ENCODE results near the gene SPHK2. TPM values are rescaled to one million over a fixed set of nuclear protein-coding genes. Genes with fewer than 3 reads are reported as not detected.
"Not testable (repeated sequence)": the region's sequence is repeated elsewhere in the genome, so short reads cannot be mapped to it uniquely, and the experiment has no call there.

SPHK2 gene
- polyA plus RNA-seq, 1 of the 3 experiments (the other 2 are of a cell fraction) = 14.8 TPM

DNA sequence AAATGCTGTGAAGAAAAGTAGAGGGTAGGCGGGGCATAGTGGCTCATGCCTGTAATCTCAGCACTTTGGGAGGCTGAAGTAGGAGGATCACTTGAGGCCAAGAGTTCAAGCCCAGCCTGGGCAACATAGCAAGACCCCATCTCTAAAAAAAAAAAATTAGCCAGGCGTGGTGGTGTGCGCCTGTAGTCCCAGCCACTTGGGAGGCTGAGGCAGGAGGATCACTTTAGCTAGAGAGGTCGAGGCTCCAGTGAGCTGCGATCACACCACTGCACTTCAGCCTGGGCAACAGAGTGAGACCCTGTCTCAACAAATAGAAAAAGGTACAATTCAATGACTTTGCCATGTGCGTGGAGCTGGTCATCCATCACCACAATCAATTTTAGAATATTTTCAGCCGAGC lies 41.4 kb upstream of the SPHK2 start:
- CTCF ChIA-PET = interaction anchor here (0.7 to 1.3 kb wide), 2 partner anchors 11 to 186 kb away, joined by 3 to 5 read pairs; no protein-coding TSS in a partner anchor
- H3K36me3 ChIP-seq (replicated peaks in 1 of 2; ENCODE audit: control insufficient read depth in 1 of 2, insufficient read depth in 2 of 2, low read length in 1 of 2); H3K4me1 ChIP-seq (ENCODE audit: control insufficient read depth in 1 of 2, insufficient read depth in 2 of 2, low read depth in 1 of 2, low read length in 1 of 2); H3K4me3 ChIP-seq (ENCODE audit: low read depth in 2 of 2, low read length in 1 of 2); H3K4me2 ChIP-seq; H2AFZ ChIP-seq (ENCODE audit: low read depth); POLR2A ChIA-PET; H3K79me2 ChIP-seq (ENCODE audit: insufficient read depth); H3K9ac ChIP-seq; H4K20me1 ChIP-seq (ENCODE audit: insufficient read depth); H3K9me3 ChIP-seq; H3F3A ChIP-seq (replicated peaks; ENCODE audit: insufficient read depth); DNase-seq; H3K27me3 ChIP-seq (ENCODE audit: insufficient read depth); H3K9me2 ChIP-seq; H3K27ac ChIP-seq (ENCODE audit: low read depth in 2 of 2, low read length in 1 of 2): not testable (repeated sequence)
- 92% methylated on average over 7 of the region's 7 CpGs for WGBS (ENCODE audit: low lambda C conversion rate)

- H3K27ac ChIP-seq (ENCODE audit: low read depth in 2 of 2, low read length in 1 of 2) = no peak overlapping the region
- no peaks in the 10 kb centered on the region for H4K20me1 ChIP-seq (ENCODE audit: insufficient read depth)
- H2AFZ ChIP-seq (ENCODE audit: low read depth) = no peak overlapping the region
- no peak overlapping the region for H3K4me2 ChIP-seq
- H3K4me3 ChIP-seq (ENCODE audit: low read depth in 2 of 2, low read length in 1 of 2) = no peak overlapping the region
- no peaks in the 10 kb centered on the region for H3K79me2 ChIP-seq (ENCODE audit: insufficient read depth)
- H3K4me1 ChIP-seq (ENCODE audit: control insufficient read depth in 1 of 2, insufficient read depth in 2 of 2, low read depth in 1 of 2, low read length in 1 of 2) = peaks cover 0 to 4% of the 10 kb centered on the region in 2 experiments; a peak in 3 of 4 replicates
- POLR2A ChIA-PET = interaction anchor here (0.6 kb wide), 1 partner anchor 55 kb away, joined by 3 read pairs; no protein-coding TSS in a partner anchor
- H3K27me3 ChIP-seq (ENCODE audit: insufficient read depth) = no peaks in the 10 kb centered on the region
- H3K9me2 ChIP-seq = no peaks in the 10 kb centered on the region
- CTCF ChIA-PET = no interaction called here
- no peaks in the 10 kb centered on the region for H3K36me3 ChIP-seq (replicated peaks in 1 of 2; ENCODE audit: control insufficient read depth in 1 of 2, insufficient read depth in 2 of 2, low read length in 1 of 2)
- TF ChIP-seq FOXJ3 (CRISPR knock-in tag; IDR thresholded peaks at IDR 0.05) = no peak
- H3K9ac ChIP-seq = no peak overlapping the region
- no peak for DNase-seq
- no peaks in the 10 kb centered on the region for H3K9me3 ChIP-seq
- peaks cover 3% of the 10 kb centered on the region for H3F3A ChIP-seq (replicated peaks; ENCODE audit: insufficient read depth)
- 45% methylated on average over 3 of the region's 3 CpGs for WGBS (ENCODE audit: low lambda C conversion rate)
Observed at GRCh38 chr19:48578891-48579290, 40.4 kb upstream of the SPHK2 start.

DNA sequence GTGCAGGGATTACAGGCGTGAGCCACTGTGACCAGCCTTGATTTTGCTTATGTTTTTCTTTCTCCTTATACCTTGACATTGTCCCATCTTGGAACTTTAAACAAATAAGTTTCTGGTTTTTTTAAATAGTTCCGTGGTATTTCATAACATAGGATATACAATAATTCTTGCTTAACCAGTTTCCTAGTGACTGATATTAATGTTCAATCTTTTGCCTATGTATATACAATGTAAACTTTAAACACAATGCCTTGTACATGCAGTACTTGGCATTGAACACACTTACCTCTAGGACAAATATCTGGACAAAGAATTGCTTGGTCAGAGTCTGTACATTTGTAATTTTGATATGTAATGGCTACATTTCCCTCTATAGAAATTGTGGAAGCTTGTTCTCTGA lies 37.1 kb upstream of the SPHK2 start:
- no peaks in the 10 kb centered on the region for H3K36me3 ChIP-seq (replicated peaks in 1 of 2; ENCODE audit: control insufficient read depth in 1 of 2, insufficient read depth in 2 of 2, low read length in 1 of 2)
- H3K79me2 ChIP-seq (ENCODE audit: insufficient read depth) = no peaks in the 10 kb centered on the region
- H3K9me3 ChIP-seq = no peaks in the 10 kb centered on the region
- no peak for TF ChIP-seq USF2 (IDR thresholded peaks at IDR 0.05; ENCODE audit: borderline replicate concordance, low read depth, low read length)
- TF ChIP-seq FOSL2 (IDR thresholded peaks at IDR 0.05; ENCODE audit: borderline replicate concordance, low read depth) = no peak
- TF ChIP-seq CTCF (IDR thresholded peaks at IDR 0.05) = no peak
- no peak for TF ChIP-seq GABPA (IDR thresholded peaks at IDR 0.05; ENCODE audit: low read depth)
- TF ChIP-seq TCF12 (IDR thresholded peaks at IDR 0.05) = no peak
- TF ChIP-seq RXRA (IDR thresholded peaks at IDR 0.05; ENCODE audit: borderline replicate concordance, low read depth) = no peak
- H2AFZ ChIP-seq (ENCODE audit: low read depth) = no peak overlapping the region
- no peaks in the 10 kb centered on the region for H3K27me3 ChIP-seq (ENCODE audit: insufficient read depth)
- H3F3A ChIP-seq (replicated peaks; ENCODE audit: insufficient read depth) = no peaks in the 10 kb centered on the region
- H3K9ac ChIP-seq = no peak overlapping the region
- no peak for DNase-seq
- no peak overlapping the region for H3K4me2 ChIP-seq
- WGBS (ENCODE audit: low lambda C conversion rate) = 65% methylated on average over 2 of the region's 2 CpGs
- H3K4me3 ChIP-seq (ENCODE audit: low read depth in 2 of 2, low read length in 1 of 2) = no peak overlapping the region
- CTCF ChIA-PET = interaction anchor here (2.8 to 9.2 kb wide), 4 partner anchors 15 to 89 kb away, joined by 8 to 230 read pairs (median 80); partner anchors contain the start of gene LMTK3
- H3K27ac ChIP-seq (ENCODE audit: low read depth in 2 of 2, low read length in 1 of 2) = no peak overlapping the region
- H3K9me2 ChIP-seq = no peaks in the 10 kb centered on the region
- H4K20me1 ChIP-seq (ENCODE audit: insufficient read depth) = no peaks in the 10 kb centered on the region
- H3K4me1 ChIP-seq (ENCODE audit: control insufficient read depth in 1 of 2, insufficient read depth in 2 of 2, low read depth in 1 of 2, low read length in 1 of 2) = no peaks in the 10 kb centered on the region; a peak in 1 of 4 replicates
- POLR2A ChIA-PET = no interaction called here

All from SK-N-SH (cell line).